C4-2B (cell line): ENCODE measurements around the gene SELENOK.
"Not testable (repeated sequence)": the region's sequence is repeated elsewhere in the genome, so short reads cannot be mapped to it uniquely, and the experiment has no call there.

ENCODE experiments used
- H3K27ac ChIP-seq: fragments of 450-650 bp; 2 replicates; pipeline ENCODE4 v1.5.1; 2017
- CTCF ChIP-seq: fragments of 450-650 bp; conservative IDR thresholded peaks from 2 replicates; pipeline ENCODE4 v1.5.1; 2017; ENCODE audit warnings: mild to moderate bottlenecking
- ZFX ChIP-seq: fragments of 450-650 bp; IDR thresholded peaks from 2 replicates; pipeline ENCODE4 v1.6.1; 2017

SELENOK gene

GRCh38 chr3:53935283-53935901, 43.7 kb upstream of the SELENOK start:
- TF ChIP-seq CTCF (no peak), ZFX (no peak)
- no peak overlapping the region for H3K27ac ChIP-seq

- not testable (repeated sequence) for H3K27ac ChIP-seq
Measured at GRCh38 chr3:53927208-53927872, 35.7 kb upstream of the SELENOK start.

- H3K27ac ChIP-seq: no peak overlapping the region
- TF ChIP-seq ZFX: no peak
- TF ChIP-seq CTCF: peak; percentile 44
Measured at GRCh38 chr3:53921296-53921695, 29.6 kb upstream of the SELENOK start.

- no peak overlapping the region for H3K27ac ChIP-seq
Measured at GRCh38 chr3:53919741-53920140, 28.1 kb upstream of the SELENOK start.

GRCh38 chr3:53913401-53913800, 21.7 kb upstream of the SELENOK start:
- H3K27ac ChIP-seq: no peak overlapping the region
- no peak for TF ChIP-seq ZFX
- TF ChIP-seq CTCF: no peak

More at GRCh38 chr3:53919741-53920140, 28.1 kb upstream of the SELENOK start:
- TF ChIP-seq CTCF (no peak), ZFX (no peak)

GRCh38 chr3:53902711-53903110, 11.1 kb upstream of the SELENOK start:
- TF ChIP-seq ZFX: no peak
- no peak for TF ChIP-seq CTCF

GRCh38 chr3:53902067-53902466, 10.4 kb upstream of the SELENOK start:
- no peak for TF ChIP-seq ZFX
- no peak for TF ChIP-seq CTCF
- H3K27ac ChIP-seq: no peak overlapping the region

More at GRCh38 chr3:53902711-53903110, 11.1 kb upstream of the SELENOK start:
- no peak overlapping the region for H3K27ac ChIP-seq
